HEK293 (cell line): ENCODE measurements around the gene ZDHHC21.

Experiments
- KLF10 ChIP-seq: fragments of 450-650 bp; IDR thresholded peaks from 2 replicates; pipeline ENCODE4 v1.5.1; 2018; ENCODE audit warnings: missing biosample characterization, mild to moderate bottlenecking, missing genetic modification characterization
- RBAK ChIP-seq: fragments of 450-650 bp; formaldehyde crosslinking; IDR thresholded peaks from 2 replicates; pipeline ENCODE4 v1.5.1; 2016; ENCODE audit warnings: missing biosample characterization, missing genetic modification characterization
- SCRT2 ChIP-seq: fragments of 450-650 bp; formaldehyde crosslinking; IDR thresholded peaks from 2 replicates; pipeline ENCODE4 v1.5.1; 2016; ENCODE audit warnings: missing biosample characterization, missing genetic modification characterization
- SETDB1 ChIP-seq: IDR thresholded peaks from one replicate; pipeline ENCODE4 v1.6.1; 2017; ENCODE audit warnings: mild to moderate bottlenecking, low read length, moderate library complexity, mixed read lengths; ENCODE audit not compliant: insufficient read length
- SP2 ChIP-seq: fragments of 450-650 bp; formaldehyde crosslinking; IDR thresholded peaks from 2 replicates; pipeline ENCODE4 v1.5.1; 2016; ENCODE audit warnings: missing biosample characterization, missing genetic modification characterization
- ZNF10 ChIP-seq: fragments of 450-650 bp; formaldehyde crosslinking; IDR thresholded peaks from 2 replicates; pipeline ENCODE4 v1.5.1; 2017; ENCODE audit warnings: missing biosample characterization, missing genetic modification characterization
- ZNF596 ChIP-seq: fragments of 450-650 bp; IDR thresholded peaks from 2 replicates; pipeline ENCODE4 v1.5.0; 2018; ENCODE audit warnings: missing biosample characterization, mild to moderate bottlenecking, missing genetic modification characterization, moderate library complexity
- ZNF654 ChIP-seq: fragments of 450-650 bp; formaldehyde crosslinking; IDR thresholded peaks from 2 replicates; pipeline ENCODE4 v1.5.1; 2016; ENCODE audit warnings: low read depth, missing biosample characterization, missing genetic modification characterization
- ZNF660 ChIP-seq: fragments of 450-650 bp; IDR thresholded peaks from 2 replicates; pipeline ENCODE4 v1.5.1; 2018; ENCODE audit warnings: missing biosample characterization, mild to moderate bottlenecking, missing genetic modification characterization
- TF ChIP-seq, protein P1 (sequence below): fragments of 450-650 bp; formaldehyde crosslinking; IDR thresholded peaks from 2 replicates; pipeline ENCODE4 v1.5.1; 2016; ENCODE audit warnings: missing biosample characterization, missing genetic modification characterization
- TF ChIP-seq, protein P2 (sequence below): fragments of 450-650 bp; formaldehyde crosslinking; IDR thresholded peaks from 2 replicates; pipeline ENCODE4 v1.5.1; 2017; ENCODE audit warnings: missing biosample characterization, mild to moderate bottlenecking, missing genetic modification characterization, moderate library complexity
- TF ChIP-seq, protein P3 (sequence below): fragments of 450-650 bp; IDR thresholded peaks from 2 replicates; pipeline ENCODE4 v1.5.1; 2018; ENCODE audit warnings: missing biosample characterization, mild to moderate bottlenecking, missing genetic modification characterization
- TF ChIP-seq, protein P4 (sequence below): fragments of 450-650 bp; formaldehyde crosslinking; IDR thresholded peaks from 2 replicates; pipeline ENCODE4 v1.5.1; 2016; ENCODE audit warnings: missing biosample characterization, missing genetic modification characterization

DNA sequence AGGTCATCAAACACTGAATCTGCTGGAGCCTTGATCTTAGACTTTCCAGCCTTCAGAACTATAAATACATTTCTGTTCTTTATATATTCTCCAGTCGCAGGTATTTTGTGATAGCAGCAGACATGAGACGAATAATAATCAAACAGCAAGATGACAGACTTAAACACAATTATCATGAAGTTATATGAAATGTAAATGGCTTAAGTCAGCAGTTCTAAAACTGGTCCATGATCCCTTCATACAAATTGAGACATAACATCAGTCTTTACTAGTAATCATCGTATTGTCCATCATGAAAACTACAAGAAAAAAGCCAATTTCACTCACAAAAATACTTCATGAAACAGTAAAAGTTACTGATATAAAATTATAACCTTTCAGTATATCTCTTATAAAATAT, 101.8 kb downstream of the ZDHHC21 start:
- TF ChIP-seq, protein P1, sequence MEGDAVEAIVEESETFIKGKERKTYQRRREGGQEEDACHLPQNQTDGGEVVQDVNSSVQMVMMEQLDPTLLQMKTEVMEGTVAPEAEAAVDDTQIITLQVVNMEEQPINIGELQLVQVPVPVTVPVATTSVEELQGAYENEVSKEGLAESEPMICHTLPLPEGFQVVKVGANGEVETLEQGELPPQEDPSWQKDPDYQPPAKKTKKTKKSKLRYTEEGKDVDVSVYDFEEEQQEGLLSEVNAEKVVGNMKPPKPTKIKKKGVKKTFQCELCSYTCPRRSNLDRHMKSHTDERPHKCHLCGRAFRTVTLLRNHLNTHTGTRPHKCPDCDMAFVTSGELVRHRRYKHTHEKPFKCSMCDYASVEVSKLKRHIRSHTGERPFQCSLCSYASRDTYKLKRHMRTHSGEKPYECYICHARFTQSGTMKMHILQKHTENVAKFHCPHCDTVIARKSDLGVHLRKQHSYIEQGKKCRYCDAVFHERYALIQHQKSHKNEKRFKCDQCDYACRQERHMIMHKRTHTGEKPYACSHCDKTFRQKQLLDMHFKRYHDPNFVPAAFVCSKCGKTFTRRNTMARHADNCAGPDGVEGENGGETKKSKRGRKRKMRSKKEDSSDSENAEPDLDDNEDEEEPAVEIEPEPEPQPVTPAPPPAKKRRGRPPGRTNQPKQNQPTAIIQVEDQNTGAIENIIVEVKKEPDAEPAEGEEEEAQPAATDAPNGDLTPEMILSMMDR (tag by site-specific recombination), result no peak
- TF ChIP-seq ZNF10 (tag by site-specific recombination) (no peak), SP2 (no peak), ZNF660 (no peak), ZNF596 (no peak), KLF10 (tag by site-specific recombination) (no peak), SETDB1 (no peak), ZNF654 (no peak), RBAK (tag by site-specific recombination) (no peak), SCRT2 (tag by site-specific recombination) (no peak)
- TF ChIP-seq, protein P2, sequence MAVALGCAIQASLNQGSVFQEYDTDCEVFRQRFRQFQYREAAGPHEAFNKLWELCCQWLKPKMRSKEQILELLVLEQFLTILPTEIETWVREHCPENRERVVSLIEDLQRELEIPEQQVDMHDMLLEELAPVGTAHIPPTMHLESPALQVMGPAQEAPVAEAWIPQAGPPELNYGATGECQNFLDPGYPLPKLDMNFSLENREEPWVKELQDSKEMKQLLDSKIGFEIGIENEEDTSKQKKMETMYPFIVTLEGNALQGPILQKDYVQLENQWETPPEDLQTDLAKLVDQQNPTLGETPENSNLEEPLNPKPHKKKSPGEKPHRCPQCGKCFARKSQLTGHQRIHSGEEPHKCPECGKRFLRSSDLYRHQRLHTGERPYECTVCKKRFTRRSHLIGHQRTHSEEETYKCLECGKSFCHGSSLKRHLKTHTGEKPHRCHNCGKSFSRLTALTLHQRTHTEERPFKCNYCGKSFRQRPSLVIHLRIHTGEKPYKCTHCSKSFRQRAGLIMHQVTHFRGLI (tag by site-specific recombination), result no peak
- TF ChIP-seq, protein P3, sequence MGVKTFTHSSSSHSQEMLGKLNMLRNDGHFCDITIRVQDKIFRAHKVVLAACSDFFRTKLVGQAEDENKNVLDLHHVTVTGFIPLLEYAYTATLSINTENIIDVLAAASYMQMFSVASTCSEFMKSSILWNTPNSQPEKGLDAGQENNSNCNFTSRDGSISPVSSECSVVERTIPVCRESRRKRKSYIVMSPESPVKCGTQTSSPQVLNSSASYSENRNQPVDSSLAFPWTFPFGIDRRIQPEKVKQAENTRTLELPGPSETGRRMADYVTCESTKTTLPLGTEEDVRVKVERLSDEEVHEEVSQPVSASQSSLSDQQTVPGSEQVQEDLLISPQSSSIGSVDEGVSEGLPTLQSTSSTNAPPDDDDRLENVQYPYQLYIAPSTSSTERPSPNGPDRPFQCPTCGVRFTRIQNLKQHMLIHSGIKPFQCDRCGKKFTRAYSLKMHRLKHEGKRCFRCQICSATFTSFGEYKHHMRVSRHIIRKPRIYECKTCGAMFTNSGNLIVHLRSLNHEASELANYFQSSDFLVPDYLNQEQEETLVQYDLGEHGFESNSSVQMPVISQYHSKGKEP (tag by site-specific recombination), result no peak
- TF ChIP-seq, protein P4, sequence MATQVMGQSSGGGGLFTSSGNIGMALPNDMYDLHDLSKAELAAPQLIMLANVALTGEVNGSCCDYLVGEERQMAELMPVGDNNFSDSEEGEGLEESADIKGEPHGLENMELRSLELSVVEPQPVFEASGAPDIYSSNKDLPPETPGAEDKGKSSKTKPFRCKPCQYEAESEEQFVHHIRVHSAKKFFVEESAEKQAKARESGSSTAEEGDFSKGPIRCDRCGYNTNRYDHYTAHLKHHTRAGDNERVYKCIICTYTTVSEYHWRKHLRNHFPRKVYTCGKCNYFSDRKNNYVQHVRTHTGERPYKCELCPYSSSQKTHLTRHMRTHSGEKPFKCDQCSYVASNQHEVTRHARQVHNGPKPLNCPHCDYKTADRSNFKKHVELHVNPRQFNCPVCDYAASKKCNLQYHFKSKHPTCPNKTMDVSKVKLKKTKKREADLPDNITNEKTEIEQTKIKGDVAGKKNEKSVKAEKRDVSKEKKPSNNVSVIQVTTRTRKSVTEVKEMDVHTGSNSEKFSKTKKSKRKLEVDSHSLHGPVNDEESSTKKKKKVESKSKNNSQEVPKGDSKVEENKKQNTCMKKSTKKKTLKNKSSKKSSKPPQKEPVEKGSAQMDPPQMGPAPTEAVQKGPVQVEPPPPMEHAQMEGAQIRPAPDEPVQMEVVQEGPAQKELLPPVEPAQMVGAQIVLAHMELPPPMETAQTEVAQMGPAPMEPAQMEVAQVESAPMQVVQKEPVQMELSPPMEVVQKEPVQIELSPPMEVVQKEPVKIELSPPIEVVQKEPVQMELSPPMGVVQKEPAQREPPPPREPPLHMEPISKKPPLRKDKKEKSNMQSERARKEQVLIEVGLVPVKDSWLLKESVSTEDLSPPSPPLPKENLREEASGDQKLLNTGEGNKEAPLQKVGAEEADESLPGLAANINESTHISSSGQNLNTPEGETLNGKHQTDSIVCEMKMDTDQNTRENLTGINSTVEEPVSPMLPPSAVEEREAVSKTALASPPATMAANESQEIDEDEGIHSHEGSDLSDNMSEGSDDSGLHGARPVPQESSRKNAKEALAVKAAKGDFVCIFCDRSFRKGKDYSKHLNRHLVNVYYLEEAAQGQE (tag by site-specific recombination), result no peak
